NCI-H2081 treated with DMSO at 0.1 percent for 48 hours (cell line): ENCODE data around the gene KLHL22.
"Not testable (repeated sequence)": the region's sequence is repeated elsewhere in the genome, so short reads cannot be mapped to it uniquely, and the experiment has no call there.

ENCODE experiments used
- DNase-seq: peaks from one replicate; lab custom pipeline; 2025; lab: John Stamatoyannopoulos, UW

Gene KLHL22

DNA sequence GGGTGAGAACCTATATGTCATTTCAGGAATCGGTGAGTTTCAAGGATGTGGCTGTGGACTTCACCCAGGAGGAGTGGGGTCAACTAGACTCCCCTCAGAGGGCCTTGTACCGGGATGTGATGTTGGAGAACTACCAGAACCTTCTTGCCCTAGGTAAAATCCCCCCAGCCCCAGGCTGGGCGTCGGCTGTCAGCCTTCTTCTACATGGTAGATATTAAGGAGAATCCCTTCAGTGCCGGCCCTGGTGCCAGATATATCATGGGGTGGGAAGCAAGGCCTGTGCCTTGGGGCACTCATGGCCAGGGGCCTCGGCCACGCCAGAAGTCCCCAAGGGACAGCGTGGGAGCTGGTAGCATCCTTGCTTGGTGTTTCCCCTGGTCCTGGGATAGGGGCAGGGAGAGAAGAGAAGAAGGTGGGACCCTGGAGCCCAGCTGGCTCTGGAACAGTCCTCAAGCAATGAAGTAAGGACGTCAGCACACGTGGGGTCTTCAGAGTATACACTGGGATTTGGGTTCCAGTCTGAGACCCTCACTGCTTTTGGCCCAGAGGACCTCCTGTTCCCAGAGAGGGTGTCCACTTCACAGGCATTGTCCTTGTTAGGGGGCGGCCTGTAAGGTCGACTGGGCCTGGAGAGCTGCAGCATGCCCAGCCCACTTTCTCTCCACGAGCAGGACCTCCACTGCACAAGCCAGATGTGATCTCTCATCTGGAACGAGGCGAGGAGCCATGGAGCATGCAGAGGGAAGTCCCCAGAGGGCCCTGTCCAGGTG, 94.8 kb downstream of the KLHL22 start:
- no peak for DNase-seq

DNA sequence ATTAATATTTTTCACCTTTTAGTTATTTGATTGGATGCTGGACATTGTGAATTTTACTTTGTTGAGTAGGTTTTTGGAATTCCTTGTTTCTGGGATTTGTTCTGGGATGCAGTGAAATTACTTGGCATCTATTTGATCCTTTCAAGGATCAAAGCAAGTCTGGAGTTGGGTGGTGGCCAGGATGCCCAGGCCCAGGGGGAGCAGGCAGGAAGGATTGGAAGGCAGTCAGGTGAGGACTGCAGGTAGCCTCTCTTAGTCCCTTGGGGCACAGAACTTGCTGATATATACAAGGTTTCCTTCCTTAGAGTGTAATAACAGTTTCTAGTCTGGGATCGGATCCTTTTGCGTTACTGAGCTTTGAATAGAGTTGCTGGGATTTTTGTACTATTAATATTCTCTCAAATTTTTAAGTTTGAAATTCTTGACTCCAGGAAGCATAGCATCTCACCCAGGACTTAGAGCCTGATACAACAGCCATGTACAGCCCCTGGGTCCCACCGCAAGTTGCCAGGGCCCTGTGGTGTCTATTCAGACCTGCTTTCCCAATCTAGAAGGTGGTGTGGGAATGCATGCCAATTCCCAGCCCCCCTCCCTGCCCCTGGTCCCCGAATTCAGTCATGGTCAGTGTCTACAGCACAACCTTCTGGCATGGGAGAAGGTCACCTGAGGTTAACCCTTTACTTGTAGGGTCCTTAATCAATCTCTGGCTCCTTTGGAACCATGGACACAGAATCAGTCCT, 95.6 kb downstream of the KLHL22 start:
- no peak for DNase-seq

DNA sequence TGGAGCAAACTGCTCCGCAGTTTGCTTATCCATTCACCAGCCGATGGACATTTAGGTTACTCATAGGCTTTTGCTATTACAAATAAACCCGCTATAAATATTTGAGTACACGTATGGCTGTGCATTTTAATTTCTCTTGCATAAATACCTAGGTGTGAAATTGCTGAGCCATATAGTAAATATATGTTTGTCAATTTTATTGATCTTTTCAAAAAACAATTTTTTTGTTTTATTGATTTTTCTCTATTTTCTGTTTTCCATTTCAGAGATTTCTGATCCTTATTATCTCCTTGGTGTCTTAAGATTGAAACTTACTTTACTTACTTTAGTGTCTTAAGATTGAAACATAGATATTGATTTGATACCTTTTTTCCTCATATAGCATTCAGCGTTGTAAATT, 97.2 kb downstream of the KLHL22 start:
- DNase-seq = no peak

DNA sequence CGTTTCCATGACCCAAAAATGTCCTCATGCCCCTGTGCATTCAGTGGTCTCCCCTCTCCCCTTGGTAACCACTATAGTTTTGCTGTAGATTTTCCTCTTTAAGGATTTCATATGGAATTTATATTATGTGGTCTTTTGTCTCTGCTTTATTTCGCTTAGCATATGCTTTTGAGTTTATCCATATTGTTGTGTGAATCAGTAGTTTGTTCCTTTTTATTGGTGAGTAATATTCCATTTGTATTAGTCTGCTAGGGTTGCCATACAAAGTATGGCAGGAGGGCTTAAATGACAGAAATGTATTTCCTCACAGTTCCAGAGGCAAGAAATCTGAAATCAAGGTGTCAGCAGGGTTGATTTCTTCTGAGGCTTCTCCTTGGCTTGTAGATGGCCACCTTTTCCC, 98.1 kb downstream of the KLHL22 start:
- DNase-seq = no peak

DNA sequence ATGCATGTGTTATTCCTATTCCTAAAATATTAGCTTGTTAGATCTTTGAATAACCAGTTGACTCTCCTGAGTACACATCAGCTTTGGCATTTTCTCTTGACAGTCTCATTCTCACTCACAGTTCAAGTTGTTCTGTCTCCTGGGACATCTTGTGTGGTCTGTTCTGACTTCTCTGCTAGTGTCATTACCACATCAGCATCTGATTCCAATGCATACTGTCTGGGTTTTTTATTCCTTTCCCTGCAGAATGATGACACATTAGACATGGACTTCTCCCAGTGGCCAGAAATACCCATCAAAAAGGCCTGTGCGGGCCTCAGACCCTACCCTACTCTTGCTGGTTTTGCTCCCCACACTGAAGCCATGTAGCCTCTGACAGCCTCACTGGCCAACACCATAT, 99.0 kb downstream of the KLHL22 start:
- no peak for DNase-seq

DNA sequence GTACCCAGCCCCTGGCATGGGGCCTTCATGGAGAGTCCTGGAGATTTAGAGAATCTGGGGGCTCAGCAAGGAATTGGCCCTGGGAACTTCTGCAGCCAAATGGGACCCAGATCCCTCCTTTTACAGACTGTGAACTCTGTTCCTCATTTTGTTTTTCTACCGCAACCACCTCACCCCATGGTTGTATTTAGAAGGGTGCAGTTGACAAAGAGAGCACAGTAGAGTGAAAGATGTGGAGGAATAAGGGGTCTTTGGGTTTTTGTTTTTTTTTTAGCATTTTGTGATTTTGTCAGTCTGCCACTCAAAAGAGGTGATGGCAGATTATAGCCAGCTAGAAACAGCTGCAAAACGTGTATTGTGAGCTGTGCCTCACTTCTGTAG, 99.7 kb downstream of the KLHL22 start:
- DNase-seq = no peak

DNA sequence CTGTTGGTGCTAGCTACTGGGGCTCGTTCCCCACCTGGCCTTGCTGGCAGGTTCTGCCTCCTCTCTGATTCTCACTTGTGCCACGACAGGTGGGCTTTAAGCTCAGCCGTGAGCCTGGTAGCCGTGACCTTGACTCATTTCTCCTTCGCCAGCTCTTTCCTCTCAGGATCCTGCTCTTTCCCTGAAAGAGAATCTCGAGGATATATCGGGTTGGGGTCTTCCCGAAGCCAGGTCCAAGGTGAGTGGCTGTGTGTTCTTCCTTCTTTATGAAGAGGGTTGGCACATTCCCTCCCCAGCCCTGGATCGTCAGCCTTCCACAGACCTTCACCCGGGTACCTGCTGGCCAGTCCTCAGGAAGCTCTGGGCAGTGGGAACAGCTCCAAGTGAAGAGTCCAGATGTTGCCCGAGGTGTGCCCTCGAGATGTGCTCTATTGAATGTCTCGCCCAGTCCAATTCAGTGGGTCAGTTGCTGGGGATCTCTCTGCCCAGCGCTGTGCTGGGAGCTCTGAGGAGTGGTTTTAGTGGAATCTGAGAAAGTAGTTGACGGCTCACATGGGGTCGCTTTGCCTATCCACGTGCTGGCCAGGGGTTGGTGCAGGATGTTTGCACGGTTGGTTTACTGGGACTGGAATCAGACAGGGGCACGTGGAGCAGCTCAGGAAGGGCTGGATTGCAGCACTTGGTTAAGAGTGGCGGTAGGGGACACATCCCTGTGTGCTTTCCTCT, 100.3 kb downstream of the KLHL22 start:
- no peak for DNase-seq

DNA sequence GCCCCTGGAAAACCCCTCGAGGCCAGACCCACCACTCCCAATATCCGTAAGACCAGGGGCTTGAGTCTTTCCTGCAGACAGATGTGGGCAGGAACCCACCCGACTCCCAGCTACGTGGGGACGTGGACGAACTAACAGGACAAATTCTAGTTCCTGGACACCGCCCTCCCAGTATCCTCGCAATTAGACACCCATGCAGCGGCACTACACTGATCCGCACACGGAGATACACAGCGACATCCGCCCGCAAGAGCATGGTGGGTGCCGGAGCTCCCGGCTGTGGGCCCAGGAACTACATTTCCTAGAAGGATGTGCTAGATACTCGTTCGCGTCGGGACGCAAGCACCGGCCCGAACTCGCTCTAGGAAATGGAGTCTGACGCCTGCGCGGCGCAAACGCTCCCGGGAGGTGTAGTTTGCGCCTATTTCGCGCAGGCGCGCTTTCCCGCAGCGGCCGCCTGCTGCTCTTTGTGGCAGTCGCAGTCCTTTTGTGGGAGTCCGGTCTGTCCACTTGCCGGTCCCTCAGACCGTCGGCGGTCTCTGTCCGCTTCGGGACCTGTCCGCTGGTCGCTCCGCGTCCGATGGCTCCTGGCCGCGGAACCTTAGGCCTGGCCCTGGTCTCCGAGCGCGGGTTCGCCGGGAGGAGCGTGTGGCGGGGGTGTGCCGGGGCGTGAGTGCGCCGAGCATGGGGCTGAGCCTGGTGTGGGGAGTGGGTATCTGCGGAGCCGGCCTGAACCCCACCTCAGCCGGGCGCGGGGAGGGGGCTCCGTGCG, 101.7 kb downstream of the KLHL22 start, which contains the start of gene ZNF74:
Gene ZNF74 (plus strand): TSS at position 447 of the 772 bp plus-strand sequence. CDS start 478 bp downstream, outside the sequence.
- DNase-seq = peak; percentile 60

DNA sequence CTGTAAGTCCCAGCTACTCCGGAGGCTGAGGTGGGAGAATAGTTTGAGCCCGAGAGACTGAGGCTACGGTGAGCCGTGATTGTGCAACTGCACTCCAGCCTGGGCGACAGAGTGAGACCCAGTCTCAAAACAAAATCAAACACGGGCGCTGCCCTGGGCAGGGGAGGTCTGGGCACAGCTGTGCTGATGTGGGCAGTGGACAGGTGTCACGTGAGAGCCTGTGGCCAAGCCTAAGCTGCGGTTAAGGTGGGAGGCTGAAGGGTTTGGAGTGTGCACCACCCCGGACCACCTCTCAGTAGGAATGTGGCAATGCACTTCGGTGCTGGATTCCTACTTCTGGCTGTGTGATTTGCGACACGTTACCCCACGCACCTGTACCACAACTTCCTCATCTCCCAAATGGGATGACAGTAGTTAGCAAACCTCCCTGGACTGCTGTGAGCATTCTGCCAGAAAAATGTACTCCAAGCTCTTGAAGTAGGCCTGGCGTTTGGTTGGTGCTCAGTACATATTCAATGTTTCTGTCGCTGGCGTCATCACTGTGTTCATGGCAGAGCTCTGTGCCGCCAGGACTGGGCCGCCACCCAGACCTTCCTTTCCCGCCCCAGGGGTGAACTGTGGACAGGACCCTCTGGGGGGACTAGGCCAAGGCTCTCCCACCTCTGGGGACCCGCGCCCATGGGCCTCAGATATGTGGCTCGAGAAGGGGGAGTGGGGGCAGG, 102.5 kb downstream of the KLHL22 start:
- DNase-seq = no peak

DNA sequence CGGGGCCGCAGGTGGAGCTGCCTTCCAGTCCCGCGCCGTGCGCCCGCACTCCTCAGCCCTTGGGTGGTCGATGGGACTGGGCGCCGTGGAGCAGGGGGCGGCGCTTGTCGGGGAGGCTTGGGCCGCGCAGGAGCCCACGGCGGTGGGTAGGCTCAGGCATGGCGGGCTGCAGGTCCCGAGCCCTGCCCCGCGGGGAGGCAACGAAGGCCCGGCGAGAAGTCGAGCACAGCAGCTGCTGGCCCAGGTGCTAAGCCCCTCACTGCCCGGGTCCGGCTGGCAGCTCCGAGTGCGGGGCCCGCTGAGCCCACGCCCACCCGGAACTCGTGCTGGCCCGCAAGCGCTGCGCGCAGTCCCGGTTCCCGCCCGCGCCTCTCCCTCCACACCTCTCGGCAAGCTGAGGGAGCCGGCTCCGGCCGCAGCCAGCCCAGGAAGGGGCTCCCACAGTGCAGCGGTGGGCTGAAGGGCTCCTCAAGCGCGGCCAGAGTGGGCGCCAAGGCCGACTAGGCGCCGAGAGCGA, 103.2 kb downstream of the KLHL22 start:
- DNase-seq = not testable (repeated sequence)
